Loucy (cell line): ENCODE results near the gene EZH1.

Experiments used
- CTCF ChIP-seq: fragments of 200-600 bp; sonication (generic); conservative IDR thresholded peaks from 2 replicates; pipeline ENCODE4 v1.5.1; 2014; ENCODE audit warnings: mild to moderate bottlenecking, antibody characterized with exemption, low read length
- EZH2phosphoT487 ChIP-seq: fragments of 200-600 bp; IDR thresholded peaks from 2 replicates; pipeline ENCODE4 v1.6.1; 2018; ENCODE audit warnings: antibody characterized with exemption, mild to moderate bottlenecking, moderate library complexity, borderline replicate concordance

GRCh38 chr17:42677921-42678781 lies 66.7 kb downstream of the EZH1 start:
- TF ChIP-seq CTCF (no peak), EZH2phosphoT487 (no peak)
